IMR-90 (cell line): ENCODE results near the gene TACC3. TPM values are rescaled to one million over a fixed set of nuclear protein-coding genes. Genes with fewer than 3 reads are reported as not detected.

Experiments
- ATAC-seq: fragments of 200-7000 bp; cut with Tn5 transposase; 2 replicates; pipeline ENCODE4 v1.9.1; 2020; ENCODE audit warnings: low read depth, mild to moderate bottlenecking, moderate library complexity
- BruUV-seq: library from RNA; stranded (reverse); fragments of 400-500 nt; replicated peaks from 2 replicates; lab custom pipeline; 2021; lab: Mats Ljungman, UMichigan
- CTCF ChIA-PET: fragments of 300-600 bp; formaldehyde crosslinking; extraction: SDS; loops from one replicate; lab custom pipeline; 2021; ENCODE audit warnings: antibody characterized with exemption; lab: Yijun Ruan, JAX
- POLR2A ChIA-PET: fragments of 300-600 bp; sonication (Branson Sonifier 250); formaldehyde crosslinking; loops from one replicate; lab custom pipeline; 2022; ENCODE audit warnings: antibody characterized with exemption; ENCODE audit not compliant: unreplicated experiment; lab: Charles Lee
- DNase-seq: peaks from one replicate; pipeline ENCODE4 v3.0.0; 2013
- H2AFZ ChIP-seq: replicated peaks from 2 replicates; pipeline ENCODE3; 2013; ENCODE audit warnings: low read length, mild to moderate bottlenecking; ENCODE audit not compliant: poor library complexity
- H2AK5ac ChIP-seq: 2 replicates; pipeline ENCODE4 v1.6.1; 2013; ENCODE audit warnings: low read depth, low read length, inconsistent platforms
- H2AK9ac ChIP-seq: replicated peaks from 2 replicates; pipeline ENCODE3; 2013; ENCODE audit warnings: mild to moderate bottlenecking, low read depth, low read length, moderate library complexity; ENCODE audit not compliant: poor library complexity
- H2BK120ac ChIP-seq: 2 replicates; pipeline ENCODE4 v1.6.1; 2013; ENCODE audit warnings: low read depth, low read length, inconsistent platforms
- H2BK15ac ChIP-seq: 3 replicates; pipeline ENCODE4 v1.6.1; 2013; ENCODE audit warnings: low read depth, low read length, inconsistent platforms
- H2BK20ac ChIP-seq: 2 replicates; pipeline ENCODE4 v1.6.1; 2013; ENCODE audit warnings: low read depth, mild to moderate bottlenecking, inconsistent platforms, low read length, moderate library complexity
- H2BK5ac ChIP-seq: 2 replicates; pipeline ENCODE4 v1.6.1; 2013; ENCODE audit warnings: mild to moderate bottlenecking, low read depth, low read length, inconsistent platforms; ENCODE audit not compliant: poor library complexity, severe bottlenecking
- H3K14ac ChIP-seq: replicated peaks from 2 replicates; pipeline ENCODE4 v1.6.1; 2013; ENCODE audit warnings: low read depth, low read length, inconsistent platforms
- H3K18ac ChIP-seq: 2 replicates; pipeline ENCODE4 v1.6.1; 2013; ENCODE audit warnings: low read depth, low read length, control low read depth
- H3K23ac ChIP-seq: 2 replicates; pipeline ENCODE4 v1.6.1; 2013; ENCODE audit warnings: low read depth, low read length, inconsistent platforms
- H3K27ac ChIP-seq: 2 replicates; pipeline ENCODE4 v1.5.1; 2013; ENCODE audit warnings: mild to moderate bottlenecking, control low read depth, low read length; ENCODE audit not compliant: insufficient read depth
- H3K27me3 ChIP-seq: 2 replicates; pipeline ENCODE4 v1.6.1; 2013; ENCODE audit warnings: low read length; ENCODE audit not compliant: control insufficient read depth, insufficient read depth
- H3K36me3 ChIP-seq: 2 replicates; pipeline ENCODE4 v1.6.1; 2013; ENCODE audit warnings: low read length, mixed read lengths; ENCODE audit not compliant: control insufficient read depth, insufficient read depth
- H3K4ac ChIP-seq: 2 replicates; pipeline ENCODE4 v1.6.1; 2013; ENCODE audit warnings: low read depth, low read length, inconsistent platforms
- H3K4me1 ChIP-seq: 2 replicates; pipeline ENCODE4 v1.6.1; 2013; ENCODE audit warnings: low read length, mixed read lengths; ENCODE audit not compliant: control insufficient read depth, insufficient read depth
- H3K4me2 ChIP-seq: 2 replicates; pipeline ENCODE4 v1.6.1; 2013; ENCODE audit warnings: low read depth, mild to moderate bottlenecking, control low read depth, low read length, moderate library complexity
- H3K4me3 ChIP-seq: 2 replicates; pipeline ENCODE4 v1.5.1; 2013; ENCODE audit warnings: low read depth, mild to moderate bottlenecking, control low read depth, low read length, moderate library complexity; ENCODE audit not compliant: insufficient read depth
- H3K56ac ChIP-seq: 2 replicates; pipeline ENCODE4 v1.6.1; 2013; ENCODE audit warnings: low read length, inconsistent platforms; ENCODE audit not compliant: insufficient read depth; ENCODE audit errors: extremely low read depth
- H3K79me1 ChIP-seq, 2 experiments: 2 replicates each; pipeline ENCODE4 v1.6.1; 2013; ENCODE audit warnings: low read length in 2 of 2, inconsistent platforms in 1 of 2, low read depth in 1 of 2
- H3K9ac ChIP-seq: 2 replicates; pipeline ENCODE4 v1.6.1; 2013; ENCODE audit warnings: low read depth, low read length, control low read depth
- H3K9me1 ChIP-seq: 2 replicates; pipeline ENCODE4 v1.6.1; 2013; ENCODE audit warnings: low read length, inconsistent platforms; ENCODE audit not compliant: insufficient read depth
- H3K9me3 ChIP-seq: 2 replicates; pipeline ENCODE4 v1.6.1; 2013; ENCODE audit warnings: low read length; ENCODE audit not compliant: control insufficient read depth, insufficient read depth
- H4K20me1 ChIP-seq: 2 replicates; pipeline ENCODE4 v1.6.1; 2013; ENCODE audit warnings: low read length, inconsistent platforms; ENCODE audit not compliant: insufficient read depth
- H4K5ac ChIP-seq: 2 replicates; pipeline ENCODE4 v1.6.1; 2013; ENCODE audit warnings: mild to moderate bottlenecking, low read depth, low read length, control low read depth
- H4K8ac ChIP-seq, 2 experiments: 2 replicates each; pipeline ENCODE4 v1.6.1; 2013; ENCODE audit warnings: low read depth in 2 of 2, low read length in 2 of 2, control low read depth in 1 of 2, inconsistent platforms in 1 of 2
- H4K91ac ChIP-seq: 2 replicates; pipeline ENCODE4 v1.6.1; 2013; ENCODE audit warnings: low read depth, low read length, inconsistent platforms; ENCODE audit not compliant: insufficient read depth
- ELK1 ChIP-seq: fragments of 150-350 bp; IDR thresholded peaks from 2 replicates; pipeline ENCODE4 v1.6.1; 2016; ENCODE audit warnings: low read depth, mild to moderate bottlenecking, low read length, moderate library complexity, borderline replicate concordance
- FOS ChIP-seq: fragments of 150-350 bp; IDR thresholded peaks from 2 replicates; pipeline ENCODE4 v1.6.1; 2016; ENCODE audit warnings: low read depth, low read length
- MAFK ChIP-seq: IDR thresholded peaks from 2 replicates; pipeline ENCODE4 v1.6.1; 2012; ENCODE audit warnings: low read depth, low read length, improper control_type of control experiment
- MAZ ChIP-seq: IDR thresholded peaks from 2 replicates; pipeline ENCODE4 v1.6.1; 2012; ENCODE audit warnings: low read depth, mild to moderate bottlenecking, low read length, improper control_type of control experiment, moderate library complexity, borderline replicate concordance
- MXI1 ChIP-seq: IDR thresholded peaks from 2 replicates; pipeline ENCODE4 v1.6.1; 2012; ENCODE audit warnings: low read depth, mild to moderate bottlenecking, low read length, moderate library complexity, borderline replicate concordance
- NFE2L2 ChIP-seq: fragments of 150-350 bp; IDR thresholded peaks from 2 replicates; pipeline ENCODE4 v1.6.1; 2016; ENCODE audit warnings: low read depth, mild to moderate bottlenecking, low read length
- RAD21 ChIP-seq: IDR thresholded peaks from 2 replicates; pipeline ENCODE4 v1.6.1; 2012; ENCODE audit warnings: low read length, improper control_type of control experiment
- RCOR1 ChIP-seq: IDR thresholded peaks from 2 replicates; pipeline ENCODE4 v1.6.1; 2012; ENCODE audit warnings: mild to moderate bottlenecking, low read length, improper control_type of control experiment; ENCODE audit not compliant: insufficient replicate concordance
- RFX5 ChIP-seq: IDR thresholded peaks from 2 replicates; pipeline ENCODE4 v1.8.0; 2012; ENCODE audit warnings: low read depth, mild to moderate bottlenecking, low read length, moderate library complexity
- SMC3 ChIP-seq: fragments of 150-350 bp; IDR thresholded peaks from 2 replicates; pipeline ENCODE4 v1.6.1; 2016; ENCODE audit warnings: low read depth, mild to moderate bottlenecking, antibody characterized with exemption, low read length, moderate library complexity
- WGBS, 2 experiments: methylation state at CpG; one replicate each; pipeline versions ENCODE4 v1.1.5 to v1.1.7; 2013; ENCODE audit warnings: missing lambda C conversion rate in 2 of 2; ENCODE audit not compliant: insufficient read length in 1 of 2; ENCODE audit errors: extremely low coverage in 2 of 2; 5-methylcytosine and 5-hydroxymethylcytosine counted together
- dilution Hi-C: fragments of 300-500 bp; cut with HindIII; formaldehyde crosslinking; loops from one replicate; pipeline ENCODE4 v1.14.3; 2018; ENCODE audit warnings: low sequenced_read_pairs; ENCODE audit not compliant: unreplicated experiment
- in situ Hi-C: fragments of 300-500 bp; cut with MboI; formaldehyde crosslinking; loops from 3 replicates; pipeline ENCODE4 v1.14.3; 2019; ENCODE audit warnings: low sequenced_read_pairs, inconsistent platforms, mixed read lengths
- intact Hi-C: fragments of 100-400 bp; cut with micrococcal nuclease; formaldehyde crosslinking; loops from 2 replicates; pipeline ENCODE4 v1.10.0; 2022
- polyA plus RNA-seq, 3 experiments: library from polyadenylated mRNA; depleted of rRNA; stranded (reverse); fragments of >200 nt; gene quantifications; 2 replicates each; pipeline ENCODE4 v1.2.3, GENCODE V29; 2012; ENCODE audit warnings: low replicate concordance in 1 of 3
- total RNA-seq: library from RNA; depleted of rRNA; stranded (reverse); fragments of >200 nt; gene quantifications from 2 replicates; pipeline ENCODE4 v1.2.3, GENCODE V29; 2012
- TF ChIP-seq, protein P1 (sequence below): conservative IDR thresholded peaks from 2 replicates; pipeline ENCODE4 v1.5.1; 2012; ENCODE audit warnings: mild to moderate bottlenecking, low read depth, low read length, improper control_type of control experiment
- TF ChIP-seq, protein P2 (sequence below): fragments of 150-350 bp; IDR thresholded peaks from 2 replicates; pipeline ENCODE4 v1.6.1; 2017; ENCODE audit warnings: mild to moderate bottlenecking, antibody characterized with exemption, low read length, low read depth

Gene TACC3
- total and polyA plus RNA-seq, 2 of the 4 experiments (the other 2 are of a cell fraction), result 15.1 to 49.7 TPM

GRCh38 chr4:1736812-1737211, 15.5 kb downstream of the TACC3 start:
- Histone ChIP-seq H4K20me1 (peaks cover 3% of the 10 kb centered on the region; the same call in 1 of the 2 replicates), H2AK5ac (no peak overlapping the region), H3K27ac (no peak overlapping the region), H4K8ac (no peak overlapping the region), H2AK9ac (no peak overlapping the region), H2BK5ac (no peak overlapping the region), H3K56ac (no peak overlapping the region), H3K4me3 (no peak overlapping the region), H3K4me1 (no peaks in the 10 kb centered on the region), H3K14ac (no peak overlapping the region), H3K4me2 (no peak overlapping the region), H2BK15ac (no peak overlapping the region), H3K27me3 (no peaks in the 10 kb centered on the region), H2BK20ac (no peak overlapping the region), H3K23ac (no peak overlapping the region), H4K91ac (no peak overlapping the region), H2BK120ac (no peak overlapping the region), H3K9me1 (no peaks in the 10 kb centered on the region), H2AFZ (no peak overlapping the region), H3K36me3 (peaks cover 54% of the 10 kb centered on the region), H3K9me3 (peaks cover 11% of the 10 kb centered on the region), H4K5ac (no peak overlapping the region), H3K4ac (no peak overlapping the region), H3K18ac (no peak overlapping the region), H3K9ac (no peak overlapping the region), H3K79me1 (peaks cover 28 to 38% of the 10 kb centered on the region in 2 experiments)
- DNase-seq, result no peak
- no TSS peak for BruUV-seq
- ChIA-PET POLR2A (no interaction called here), CTCF (no interaction called here)
- no peak for TF ChIP-seq MAZ
- TF ChIP-seq MAFK, result no peak
- TF ChIP-seq RCOR1, result no peak
- TF ChIP-seq, protein P1, sequence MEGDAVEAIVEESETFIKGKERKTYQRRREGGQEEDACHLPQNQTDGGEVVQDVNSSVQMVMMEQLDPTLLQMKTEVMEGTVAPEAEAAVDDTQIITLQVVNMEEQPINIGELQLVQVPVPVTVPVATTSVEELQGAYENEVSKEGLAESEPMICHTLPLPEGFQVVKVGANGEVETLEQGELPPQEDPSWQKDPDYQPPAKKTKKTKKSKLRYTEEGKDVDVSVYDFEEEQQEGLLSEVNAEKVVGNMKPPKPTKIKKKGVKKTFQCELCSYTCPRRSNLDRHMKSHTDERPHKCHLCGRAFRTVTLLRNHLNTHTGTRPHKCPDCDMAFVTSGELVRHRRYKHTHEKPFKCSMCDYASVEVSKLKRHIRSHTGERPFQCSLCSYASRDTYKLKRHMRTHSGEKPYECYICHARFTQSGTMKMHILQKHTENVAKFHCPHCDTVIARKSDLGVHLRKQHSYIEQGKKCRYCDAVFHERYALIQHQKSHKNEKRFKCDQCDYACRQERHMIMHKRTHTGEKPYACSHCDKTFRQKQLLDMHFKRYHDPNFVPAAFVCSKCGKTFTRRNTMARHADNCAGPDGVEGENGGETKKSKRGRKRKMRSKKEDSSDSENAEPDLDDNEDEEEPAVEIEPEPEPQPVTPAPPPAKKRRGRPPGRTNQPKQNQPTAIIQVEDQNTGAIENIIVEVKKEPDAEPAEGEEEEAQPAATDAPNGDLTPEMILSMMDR, result no peak
- TF ChIP-seq RAD21, result no peak
- no peak for TF ChIP-seq MXI1
- no peak for TF ChIP-seq SMC3
- TF ChIP-seq RFX5, result no peak
- TF ChIP-seq ELK1, result no peak
- no peak for TF ChIP-seq NFE2L2
- TF ChIP-seq FOS, result no peak
- TF ChIP-seq, protein P2, sequence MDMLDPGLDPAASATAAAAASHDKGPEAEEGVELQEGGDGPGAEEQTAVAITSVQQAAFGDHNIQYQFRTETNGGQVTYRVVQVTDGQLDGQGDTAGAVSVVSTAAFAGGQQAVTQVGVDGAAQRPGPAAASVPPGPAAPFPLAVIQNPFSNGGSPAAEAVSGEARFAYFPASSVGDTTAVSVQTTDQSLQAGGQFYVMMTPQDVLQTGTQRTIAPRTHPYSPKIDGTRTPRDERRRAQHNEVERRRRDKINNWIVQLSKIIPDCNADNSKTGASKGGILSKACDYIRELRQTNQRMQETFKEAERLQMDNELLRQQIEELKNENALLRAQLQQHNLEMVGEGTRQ, result no peak
- dilution Hi-C loops, result no loop called here
- in situ Hi-C loops, result no loop called here
- WGBS, 2 experiments, result 98% methylated on average over 10 of the region's 13 CpGs; no CpG with 5 or more reads in 1 of the 2 experiments
- no peak for ATAC-seq
- intact Hi-C loops, result no loop called here
